Measurements from ENCODE around the gene PON3.

DNA sequence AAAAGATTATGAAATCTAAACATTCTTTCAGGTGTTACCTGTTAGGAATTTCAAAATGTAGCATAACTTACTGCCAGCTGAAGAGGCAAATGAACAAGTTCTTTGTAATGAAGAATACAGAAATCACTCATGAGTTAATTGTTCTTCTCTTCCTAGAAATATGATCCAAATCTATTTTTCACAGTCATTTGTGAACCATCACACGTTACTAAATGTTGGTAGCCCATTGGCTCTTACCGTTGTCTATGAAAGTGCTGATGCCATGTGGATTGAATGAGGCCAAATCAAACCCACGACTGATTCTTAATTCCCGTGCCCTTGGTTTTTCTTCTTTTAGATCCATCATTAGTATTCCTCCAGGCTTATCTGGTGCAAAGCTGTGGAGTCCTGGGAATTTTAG lies 15.9 kb upstream of the PON3 start:
- no peak for TF ChIP-seq CTCF (IDR thresholded peaks at IDR 0.05)
- no peak for TF ChIP-seq EZH2 (IDR thresholded peaks at IDR 0.05)

Measured in neural progenitor cell (in vitro differentiated cells).